ENCODE measurements around the gene CLSTN1. TPM values are rescaled to one million over a fixed set of nuclear protein-coding genes. Genes with fewer than 3 reads are reported as not detected.

CLSTN1 gene
- total RNA-seq, 1 experiment from 2014 or later = 100 TPM

DNA sequence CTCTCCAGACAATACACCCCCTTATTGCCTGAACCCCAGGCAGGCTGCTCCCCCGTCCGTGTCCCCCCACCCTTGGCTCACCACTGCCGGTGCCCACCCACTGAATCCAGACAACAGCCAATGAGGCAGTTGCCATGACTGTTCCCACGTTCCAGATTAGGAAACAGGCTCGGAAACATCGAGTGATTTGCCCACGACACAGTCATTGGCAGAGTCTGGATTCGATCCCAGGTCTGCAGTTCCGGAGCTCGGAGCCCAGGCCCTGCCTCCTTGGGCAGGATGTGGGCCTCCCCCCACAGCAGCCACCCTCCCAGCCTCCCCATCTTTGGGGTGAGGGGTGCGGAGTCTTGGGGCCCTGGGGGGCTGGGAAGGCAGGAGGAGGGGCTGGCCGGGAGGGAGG, 20.3 kb upstream of the CLSTN1 start:
- no peak overlapping the region for H3K4me3 Mint-ChIP-seq
- WGBS (ENCODE audit: extremely low coverage, insufficient read length, low lambda C conversion rate) = no CpG with 5 or more reads among the region's 12 CpGs

More for the DNA sequence above, 20.3 kb upstream of the CLSTN1 start:
- no peak overlapping the region for H3K9ac ChIP-seq (ENCODE audit: extremely low read depth, insufficient read length, low read length)
- peaks cover 0 to 3% of the 10 kb centered on the region in 2 experiments; a peak in 1 of 5 replicates for H3K9me3 Mint-ChIP-seq
- no peak overlapping the region for H3T11ph ChIP-seq (ENCODE audit: low read length)
- H2BK20ac ChIP-seq (ENCODE audit: low read depth, low read length, poor library complexity, severe bottlenecking) = no peak overlapping the region
- no peak overlapping the region for H2AK5ac ChIP-seq (ENCODE audit: insufficient read length, low read length)
- no peak overlapping the region for H3K56ac ChIP-seq (ENCODE audit: insufficient read length, low read depth, low read length)
- H3K27ac Mint-ChIP-seq = no peak overlapping the region
- H3K27me3 ChIP-seq (ENCODE audit: insufficient read depth, low read length) = no peaks in the 10 kb centered on the region
- H2BK12ac ChIP-seq (ENCODE audit: insufficient read length, low read depth, low read length) = no peak overlapping the region
- H4K5ac ChIP-seq (ENCODE audit: insufficient read length, low read depth, low read length) = no peak overlapping the region
- H4K20me1 ChIP-seq (ENCODE audit: control insufficient read depth, insufficient read depth, insufficient read length) = no peaks in the 10 kb centered on the region
- no peaks in the 10 kb centered on the region for H3K79me2 ChIP-seq (ENCODE audit: insufficient read depth, low read length)
- H3K27me3 Mint-ChIP-seq (ENCODE audit: low read depth) = 0 out of 2 replicates have a peak, but pooled peaks cover 3% of the 10 kb centered on the region
- H3K27ac ChIP-seq (ENCODE audit: insufficient read length, low read depth, low read length) = no peak overlapping the region
- no peak overlapping the region for H2BK5ac ChIP-seq (ENCODE audit: insufficient read length, low read length)
- H2BK120ac ChIP-seq (ENCODE audit: low read depth, low read length, poor library complexity, severe bottlenecking) = no peak overlapping the region
- H3K4me2 ChIP-seq (ENCODE audit: insufficient read depth, insufficient read length, low read length) = no peak overlapping the region
- H3K4me1 Mint-ChIP-seq = peaks cover 27 to 44% of the 10 kb centered on the region in 2 experiments
- H4K8ac ChIP-seq (replicated peaks; ENCODE audit: insufficient read length, low read depth, low read length) = no peak overlapping the region
- H3K79me1 ChIP-seq (ENCODE audit: insufficient read depth, low read depth, low read length, poor library complexity, severe bottlenecking) = no peaks in the 10 kb centered on the region
- no peak overlapping the region for H2BK15ac ChIP-seq (ENCODE audit: low read depth, low read length)
- no peak for DNase-seq
- no peak overlapping the region for H3K4ac ChIP-seq (ENCODE audit: low read depth, low read length)
- no peak overlapping the region for H2AFZ ChIP-seq (ENCODE audit: low read length)
- no peak overlapping the region for H3K14ac ChIP-seq (ENCODE audit: insufficient read depth, low read length)
- H3K4me1 ChIP-seq (ENCODE audit: insufficient read depth, low read length) = no peaks in the 10 kb centered on the region
- no peak overlapping the region for H3K23ac ChIP-seq (ENCODE audit: insufficient read length, low read depth, low read length)
- TF ChIP-seq, protein P1, sequence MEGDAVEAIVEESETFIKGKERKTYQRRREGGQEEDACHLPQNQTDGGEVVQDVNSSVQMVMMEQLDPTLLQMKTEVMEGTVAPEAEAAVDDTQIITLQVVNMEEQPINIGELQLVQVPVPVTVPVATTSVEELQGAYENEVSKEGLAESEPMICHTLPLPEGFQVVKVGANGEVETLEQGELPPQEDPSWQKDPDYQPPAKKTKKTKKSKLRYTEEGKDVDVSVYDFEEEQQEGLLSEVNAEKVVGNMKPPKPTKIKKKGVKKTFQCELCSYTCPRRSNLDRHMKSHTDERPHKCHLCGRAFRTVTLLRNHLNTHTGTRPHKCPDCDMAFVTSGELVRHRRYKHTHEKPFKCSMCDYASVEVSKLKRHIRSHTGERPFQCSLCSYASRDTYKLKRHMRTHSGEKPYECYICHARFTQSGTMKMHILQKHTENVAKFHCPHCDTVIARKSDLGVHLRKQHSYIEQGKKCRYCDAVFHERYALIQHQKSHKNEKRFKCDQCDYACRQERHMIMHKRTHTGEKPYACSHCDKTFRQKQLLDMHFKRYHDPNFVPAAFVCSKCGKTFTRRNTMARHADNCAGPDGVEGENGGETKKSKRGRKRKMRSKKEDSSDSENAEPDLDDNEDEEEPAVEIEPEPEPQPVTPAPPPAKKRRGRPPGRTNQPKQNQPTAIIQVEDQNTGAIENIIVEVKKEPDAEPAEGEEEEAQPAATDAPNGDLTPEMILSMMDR (conservative IDR thresholded peaks at IDR 0.05) = no peak
- no peak overlapping the region for H4K91ac ChIP-seq (ENCODE audit: insufficient read length, low read depth, low read length)
- no peaks in the 10 kb centered on the region for H3K23me2 ChIP-seq (ENCODE audit: insufficient read length, low read depth, low read length, poor library complexity, severe bottlenecking)
- H3K9me3 ChIP-seq (ENCODE audit: control insufficient read depth, low read depth, low read length) = no peaks in the 10 kb centered on the region
- H3K18ac ChIP-seq (ENCODE audit: insufficient read length, low read depth, low read length) = no peak overlapping the region
- no peaks in the 10 kb centered on the region for H3K36me3 Mint-ChIP-seq (ENCODE audit: insufficient read depth in 1 of 3, low read depth in 3 of 3)
